SU-DHL-6 (cell line): ENCODE results near the gene BEX4.

Experiments
- EZH2phosphoT487 ChIP-seq: fragments of 200-600 bp; sonication (generic), shearing (Covaris generic); conservative IDR thresholded peaks from 2 replicates; pipeline ENCODE4 v1.6.1; 2018; ENCODE audit warnings: mild to moderate bottlenecking, antibody characterized with exemption, low read length, moderate library complexity, mixed read lengths
- TF ChIP-seq, protein P1 (sequence below): fragments of 200-600 bp; sonication (generic); IDR thresholded peaks from one replicate; pipeline ENCODE4 v1.5.1; 2017; ENCODE audit warnings: antibody characterized with exemption, mild to moderate bottlenecking, low read length, moderate library complexity; ENCODE audit not compliant: insufficient read depth, poor library complexity, severe bottlenecking

DNA sequence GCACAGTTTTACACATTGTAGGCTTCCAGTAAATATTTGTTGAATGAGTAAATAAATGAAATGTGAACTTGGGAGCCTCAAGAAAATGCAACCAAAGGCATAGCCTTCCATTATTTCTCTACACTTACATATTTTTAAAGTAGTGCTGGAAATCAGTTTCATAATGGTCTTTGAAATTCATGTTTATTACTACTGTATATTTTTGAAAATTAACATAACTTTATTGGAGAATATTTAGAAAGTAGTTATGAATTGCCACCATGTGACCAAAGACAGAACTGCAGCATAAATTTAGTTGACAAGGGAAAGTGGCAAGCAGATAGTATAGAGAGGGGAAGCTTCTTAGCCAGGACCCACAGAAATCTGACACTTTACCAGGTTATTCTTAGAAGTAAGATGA lies 33.6 kb downstream of the BEX4 start:
- TF ChIP-seq, protein P1, sequence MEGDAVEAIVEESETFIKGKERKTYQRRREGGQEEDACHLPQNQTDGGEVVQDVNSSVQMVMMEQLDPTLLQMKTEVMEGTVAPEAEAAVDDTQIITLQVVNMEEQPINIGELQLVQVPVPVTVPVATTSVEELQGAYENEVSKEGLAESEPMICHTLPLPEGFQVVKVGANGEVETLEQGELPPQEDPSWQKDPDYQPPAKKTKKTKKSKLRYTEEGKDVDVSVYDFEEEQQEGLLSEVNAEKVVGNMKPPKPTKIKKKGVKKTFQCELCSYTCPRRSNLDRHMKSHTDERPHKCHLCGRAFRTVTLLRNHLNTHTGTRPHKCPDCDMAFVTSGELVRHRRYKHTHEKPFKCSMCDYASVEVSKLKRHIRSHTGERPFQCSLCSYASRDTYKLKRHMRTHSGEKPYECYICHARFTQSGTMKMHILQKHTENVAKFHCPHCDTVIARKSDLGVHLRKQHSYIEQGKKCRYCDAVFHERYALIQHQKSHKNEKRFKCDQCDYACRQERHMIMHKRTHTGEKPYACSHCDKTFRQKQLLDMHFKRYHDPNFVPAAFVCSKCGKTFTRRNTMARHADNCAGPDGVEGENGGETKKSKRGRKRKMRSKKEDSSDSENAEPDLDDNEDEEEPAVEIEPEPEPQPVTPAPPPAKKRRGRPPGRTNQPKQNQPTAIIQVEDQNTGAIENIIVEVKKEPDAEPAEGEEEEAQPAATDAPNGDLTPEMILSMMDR: no peak
- TF ChIP-seq EZH2phosphoT487: no peak
